GM19397 (cell line): ENCODE data around the gene GFI1B.
"Not testable (repeated sequence)": the region's sequence is repeated elsewhere in the genome, so short reads cannot be mapped to it uniquely, and the experiment has no call there.

Experiments
- ATAC-seq: cut with Tn5 transposase; IDR thresholded peaks from one replicate; pipeline ENCODE4 v1.9.1; 2021; ENCODE audit warnings: mild to moderate bottlenecking, moderate library complexity; ENCODE audit not compliant: unreplicated experiment

GFI1B gene

GRCh38 chr9:132990781-132991180, 12.3 kb downstream of the GFI1B start:
- no peak for ATAC-seq

GRCh38 chr9:132991351-132992300, 13.1 kb downstream of the GFI1B start:
- ATAC-seq = no peak

GRCh38 chr9:132993511-132993939, 15.0 kb downstream of the GFI1B start:
- ATAC-seq = no peak

- no peak for ATAC-seq
These were observed 16.1 kb downstream of the GFI1B start for GRCh38 chr9:132994410-132995120.

- no peak for ATAC-seq
These were observed 16.6 kb downstream of the GFI1B start for GRCh38 chr9:132995121-132995420.

- no peak for ATAC-seq
These were observed 17.4 kb downstream of the GFI1B start for GRCh38 chr9:132995879-132996278.

GRCh38 chr9:132996526-132996925, 18.0 kb downstream of the GFI1B start:
- no peak for ATAC-seq

GRCh38 chr9:132997591-132997990, 19.1 kb downstream of the GFI1B start:
- no peak for ATAC-seq

- ATAC-seq = not testable (repeated sequence)
These were observed 19.7 kb downstream of the GFI1B start for GRCh38 chr9:132998221-132998620.

- ATAC-seq = no peak
These were observed 20.5 kb downstream of the GFI1B start for GRCh38 chr9:132998831-132999635.

GRCh38 chr9:133002147-133003070, 23.9 kb downstream of the GFI1B start:
- no peak for ATAC-seq

- no peak for ATAC-seq
These were observed 24.6 kb downstream of the GFI1B start for GRCh38 chr9:133003071-133003461.

GRCh38 chr9:133003671-133004090, 25.2 kb downstream of the GFI1B start:
- ATAC-seq = no peak

- ATAC-seq = no peak
These were observed 25.9 kb downstream of the GFI1B start for GRCh38 chr9:133004091-133004998.

GRCh38 chr9:133004999-133005760, 26.7 kb downstream of the GFI1B start:
- ATAC-seq = no peak

GRCh38 chr9:133005957-133006356, 27.5 kb downstream of the GFI1B start:
- ATAC-seq = no peak

- no peak for ATAC-seq
These were observed 28.3 kb downstream of the GFI1B start for GRCh38 chr9:133006731-133007352.

- ATAC-seq = no peak
These were observed 29.9 kb downstream of the GFI1B start for GRCh38 chr9:133008406-133008805.
